Body of pancreas (tissue), 4 donors: Measurements from ENCODE around the gene AUTS2.

ENCODE experiments used
- POLR2A ChIP-seq, 3 donors: fragments of 450-650 bp; IDR thresholded peaks; one replicate each; pipeline ENCODE4 v1.6.1; 2016; ENCODE audit warnings: antibody characterized with exemption in 3 of 3, mild to moderate bottlenecking in 2 of 3
- TF ChIP-seq, protein P1 (sequence below), 7 experiments: fragments of 450-650 bp in 4 of 7; fragments of 200-600 bp in 3 of 7; sonication (generic) in 3 of 7; IDR thresholded peaks; one replicate each; pipeline ENCODE4 v1.5.1; 2016 to 2019; ENCODE audit warnings: antibody characterized with exemption in 7 of 7

DNA sequence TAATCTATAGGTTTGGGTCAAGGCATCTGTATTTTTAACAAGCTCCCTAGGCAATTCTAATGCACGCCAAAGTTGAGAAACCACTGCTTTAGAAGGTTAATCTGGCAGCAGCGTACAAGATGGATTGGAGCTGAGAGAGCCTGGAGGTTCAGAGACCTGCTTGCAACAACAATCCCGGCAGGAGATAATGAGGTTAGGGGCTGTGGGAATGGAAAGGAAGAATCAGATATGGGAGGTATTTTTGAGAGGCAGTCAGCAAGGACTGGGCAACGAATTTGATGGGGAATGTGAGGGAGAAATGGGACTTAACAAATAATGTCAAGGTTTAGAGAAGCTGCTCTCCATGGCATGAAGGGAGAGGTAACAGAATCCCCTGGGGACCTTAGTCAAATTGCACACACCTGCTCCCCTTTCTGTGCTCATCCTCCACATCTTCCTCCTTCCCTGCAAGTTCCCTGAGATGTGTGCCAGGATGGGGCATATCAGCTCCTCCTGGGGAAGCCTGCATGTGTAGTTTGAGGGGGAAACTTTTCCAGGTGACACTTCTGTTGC lies 802.6 kb downstream of the AUTS2 start:
- no peak for TF ChIP-seq POLR2A (IDR thresholded peaks at IDR 0.05)
- TF ChIP-seq, protein P1, sequence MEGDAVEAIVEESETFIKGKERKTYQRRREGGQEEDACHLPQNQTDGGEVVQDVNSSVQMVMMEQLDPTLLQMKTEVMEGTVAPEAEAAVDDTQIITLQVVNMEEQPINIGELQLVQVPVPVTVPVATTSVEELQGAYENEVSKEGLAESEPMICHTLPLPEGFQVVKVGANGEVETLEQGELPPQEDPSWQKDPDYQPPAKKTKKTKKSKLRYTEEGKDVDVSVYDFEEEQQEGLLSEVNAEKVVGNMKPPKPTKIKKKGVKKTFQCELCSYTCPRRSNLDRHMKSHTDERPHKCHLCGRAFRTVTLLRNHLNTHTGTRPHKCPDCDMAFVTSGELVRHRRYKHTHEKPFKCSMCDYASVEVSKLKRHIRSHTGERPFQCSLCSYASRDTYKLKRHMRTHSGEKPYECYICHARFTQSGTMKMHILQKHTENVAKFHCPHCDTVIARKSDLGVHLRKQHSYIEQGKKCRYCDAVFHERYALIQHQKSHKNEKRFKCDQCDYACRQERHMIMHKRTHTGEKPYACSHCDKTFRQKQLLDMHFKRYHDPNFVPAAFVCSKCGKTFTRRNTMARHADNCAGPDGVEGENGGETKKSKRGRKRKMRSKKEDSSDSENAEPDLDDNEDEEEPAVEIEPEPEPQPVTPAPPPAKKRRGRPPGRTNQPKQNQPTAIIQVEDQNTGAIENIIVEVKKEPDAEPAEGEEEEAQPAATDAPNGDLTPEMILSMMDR (IDR thresholded peaks at IDR 0.05) = no peak
